H9 (cell line): ENCODE results near the gene RALY. TPM values are rescaled to one million over a fixed set of nuclear protein-coding genes. Genes with fewer than 3 reads are reported as not detected.

Experiments
- DNase-seq: peaks from one replicate; pipeline ENCODE4 v3.0.0-alpha.2; 2017
- H2AFZ ChIP-seq: one replicate; pipeline ENCODE4 v1.6.1; 2013; ENCODE audit warnings: mild to moderate bottlenecking, low read length, control low read depth, moderate library complexity
- H2AK5ac ChIP-seq: 2 replicates; pipeline ENCODE4 v1.6.1; 2013; ENCODE audit warnings: low read length, control low read depth, mixed read lengths; ENCODE audit not compliant: insufficient read length
- H2BK120ac ChIP-seq: one replicate; pipeline ENCODE4 v1.6.1; 2013; ENCODE audit warnings: low read depth, mild to moderate bottlenecking, low read length, control low read depth, inconsistent platforms; ENCODE audit not compliant: poor library complexity, severe bottlenecking
- H2BK12ac ChIP-seq: 2 replicates; pipeline ENCODE4 v1.6.1; 2013; ENCODE audit warnings: low read length, control low read depth, mixed read lengths, low read depth; ENCODE audit not compliant: insufficient read length
- H2BK15ac ChIP-seq: 2 replicates; pipeline ENCODE4 v1.6.1; 2013; ENCODE audit warnings: low read depth, low read length, control low read depth
- H2BK20ac ChIP-seq: one replicate; pipeline ENCODE4 v1.6.1; 2013; ENCODE audit warnings: low read depth, mild to moderate bottlenecking, low read length, control low read depth, inconsistent platforms; ENCODE audit not compliant: poor library complexity, severe bottlenecking
- H2BK5ac ChIP-seq: 2 replicates; pipeline ENCODE4 v1.6.1; 2013; ENCODE audit warnings: low read length, control low read depth, mixed read lengths; ENCODE audit not compliant: insufficient read length
- H3K14ac ChIP-seq: 2 replicates; pipeline ENCODE4 v1.6.1; 2013; ENCODE audit warnings: low read length, control low read depth; ENCODE audit not compliant: insufficient read depth
- H3K18ac ChIP-seq: 2 replicates; pipeline ENCODE4 v1.6.1; 2013; ENCODE audit warnings: low read depth, mild to moderate bottlenecking, mixed read lengths, low read length, control low read depth; ENCODE audit not compliant: insufficient read length
- H3K23ac ChIP-seq: 2 replicates; pipeline ENCODE4 v1.6.1; 2013; ENCODE audit warnings: low read length, control low read depth, mixed read lengths, low read depth; ENCODE audit not compliant: insufficient read length
- H3K23me2 ChIP-seq: 2 replicates; pipeline ENCODE4 v1.6.1; 2013; ENCODE audit warnings: low read depth, mild to moderate bottlenecking, mixed read lengths, low read length, control low read depth; ENCODE audit not compliant: insufficient read length, poor library complexity, severe bottlenecking
- H3K27ac ChIP-seq: 2 replicates; pipeline ENCODE4 v1.5.1; 2013; ENCODE audit warnings: low read length, control low read depth, mixed read lengths, low read depth; ENCODE audit not compliant: insufficient read length
- H3K27me3 ChIP-seq: 2 replicates; pipeline ENCODE4 v1.6.1; 2013; ENCODE audit warnings: low read length, control low read depth, inconsistent platforms; ENCODE audit not compliant: insufficient read depth
- H3K4ac ChIP-seq: 2 replicates; pipeline ENCODE4 v1.6.1; 2013; ENCODE audit warnings: low read depth, mild to moderate bottlenecking, control low read depth, inconsistent platforms, low read length, moderate library complexity
- H3K4me1 ChIP-seq: 2 replicates; pipeline ENCODE4 v1.6.1; 2013; ENCODE audit warnings: low read length, control low read depth, inconsistent platforms; ENCODE audit not compliant: insufficient read depth
- H3K4me2 ChIP-seq: 2 replicates; pipeline ENCODE4 v1.6.1; 2013; ENCODE audit warnings: low read length, control low read depth, mixed read lengths; ENCODE audit not compliant: insufficient read length, insufficient read depth
- H3K56ac ChIP-seq: 2 replicates; pipeline ENCODE4 v1.6.1; 2013; ENCODE audit warnings: low read depth, mild to moderate bottlenecking, mixed read lengths, low read length, control low read depth; ENCODE audit not compliant: insufficient read length
- H3K79me1 ChIP-seq: 2 replicates; pipeline ENCODE4 v1.6.1; 2013; ENCODE audit warnings: low read depth, mild to moderate bottlenecking, moderate library complexity, low read length, control low read depth, inconsistent platforms; ENCODE audit not compliant: insufficient read depth, poor library complexity, severe bottlenecking
- H3K79me2 ChIP-seq: 2 replicates; pipeline ENCODE4 v1.6.1; 2013; ENCODE audit warnings: low read length, control low read depth, inconsistent platforms; ENCODE audit not compliant: insufficient read depth
- H3K9ac ChIP-seq: 2 replicates; pipeline ENCODE4 v1.6.1; 2013; ENCODE audit warnings: low read length, control low read depth, mixed read lengths; ENCODE audit not compliant: insufficient read length; ENCODE audit errors: extremely low read depth
- H3K9me3 ChIP-seq: one replicate; pipeline ENCODE4 v1.6.1; 2013; ENCODE audit warnings: low read depth, low read length, inconsistent platforms; ENCODE audit not compliant: control insufficient read depth
- H3T11ph ChIP-seq: one replicate; pipeline ENCODE4 v1.6.1; 2013; ENCODE audit warnings: mild to moderate bottlenecking, low read length, control low read depth, inconsistent platforms
- H4K20me1 ChIP-seq: one replicate; pipeline ENCODE4 v1.6.1; 2013; ENCODE audit not compliant: control insufficient read depth, insufficient read length, insufficient read depth
- H4K5ac ChIP-seq: 2 replicates; pipeline ENCODE4 v1.6.1; 2013; ENCODE audit warnings: low read depth, mild to moderate bottlenecking, mixed read lengths, low read length, control low read depth; ENCODE audit not compliant: insufficient read length
- H4K8ac ChIP-seq: replicated peaks from 2 replicates; pipeline ENCODE4 v1.6.1; 2013; ENCODE audit warnings: low read length, control low read depth, mixed read lengths, low read depth; ENCODE audit not compliant: insufficient read length
- H4K91ac ChIP-seq: 2 replicates; pipeline ENCODE4 v1.6.1; 2013; ENCODE audit warnings: low read depth, mild to moderate bottlenecking, moderate library complexity, mixed read lengths, low read length, control low read depth; ENCODE audit not compliant: insufficient read length
- H3K27ac Mint-ChIP-seq, 3 experiments: 2 replicates in 2 of 3; 3 replicates in 1 of 3; pipeline ENCODE4 v1.8.0; 2020 to 2021; ENCODE audit warnings: mixed read lengths in 3 of 3, mild to moderate bottlenecking in 1 of 3, moderate library complexity in 1 of 3
- H3K27me3 Mint-ChIP-seq: 2 replicates; pipeline ENCODE4 v1.8.0; 2021; ENCODE audit warnings: low read depth, mild to moderate bottlenecking, moderate library complexity, mixed read lengths
- H3K36me3 Mint-ChIP-seq, 3 experiments: 2 replicates in 2 of 3; 3 replicates in 1 of 3; pipeline ENCODE4 v1.8.0; 2020 to 2021; ENCODE audit warnings: low read depth in 3 of 3, mixed read lengths in 3 of 3; ENCODE audit not compliant: insufficient read depth in 1 of 3
- H3K4me1 Mint-ChIP-seq, 2 experiments: 2 replicates each; pipeline ENCODE4 v1.8.0; 2020; ENCODE audit warnings: mixed read lengths in 2 of 2
- H3K4me3 Mint-ChIP-seq, 2 experiments: 2 replicates in 1 of 2; 3 replicates in 1 of 2; pipeline ENCODE4 v1.8.0; 2020 to 2021; ENCODE audit warnings: mild to moderate bottlenecking in 2 of 2, mixed read lengths in 2 of 2, moderate library complexity in 1 of 2
- H3K9me3 Mint-ChIP-seq, 2 experiments: 2 replicates in 1 of 2; 3 replicates in 1 of 2; pipeline ENCODE4 v1.8.0; 2020; ENCODE audit warnings: mild to moderate bottlenecking in 2 of 2, mixed read lengths in 2 of 2, moderate library complexity in 1 of 2
- WGBS: extraction: QIAGEN DNeasy Blood & Tissue Kit; methylation state at CpG from one replicate; pipeline ENCODE4 v1.1.7; 2013; ENCODE audit warnings: missing lambda C conversion rate, low lambda C conversion rate, mixed read lengths; ENCODE audit not compliant: insufficient read length; ENCODE audit errors: extremely low coverage; 5-methylcytosine and 5-hydroxymethylcytosine counted together
- total RNA-seq: library from RNA; stranded (reverse); gene quantifications from 2 replicates; pipeline ENCODE4 v1.2.1, GENCODE V29; 2021
- TF ChIP-seq, protein P1 (sequence below): fragments of 200-600 bp; sonication (generic); conservative IDR thresholded peaks from 3 replicates; pipeline ENCODE4 v1.8.0; 2021; ENCODE audit warnings: antibody characterized with exemption, mild to moderate bottlenecking

RALY gene
- total RNA-seq, 1 experiment from 2014 or later, result 199 TPM

DNA sequence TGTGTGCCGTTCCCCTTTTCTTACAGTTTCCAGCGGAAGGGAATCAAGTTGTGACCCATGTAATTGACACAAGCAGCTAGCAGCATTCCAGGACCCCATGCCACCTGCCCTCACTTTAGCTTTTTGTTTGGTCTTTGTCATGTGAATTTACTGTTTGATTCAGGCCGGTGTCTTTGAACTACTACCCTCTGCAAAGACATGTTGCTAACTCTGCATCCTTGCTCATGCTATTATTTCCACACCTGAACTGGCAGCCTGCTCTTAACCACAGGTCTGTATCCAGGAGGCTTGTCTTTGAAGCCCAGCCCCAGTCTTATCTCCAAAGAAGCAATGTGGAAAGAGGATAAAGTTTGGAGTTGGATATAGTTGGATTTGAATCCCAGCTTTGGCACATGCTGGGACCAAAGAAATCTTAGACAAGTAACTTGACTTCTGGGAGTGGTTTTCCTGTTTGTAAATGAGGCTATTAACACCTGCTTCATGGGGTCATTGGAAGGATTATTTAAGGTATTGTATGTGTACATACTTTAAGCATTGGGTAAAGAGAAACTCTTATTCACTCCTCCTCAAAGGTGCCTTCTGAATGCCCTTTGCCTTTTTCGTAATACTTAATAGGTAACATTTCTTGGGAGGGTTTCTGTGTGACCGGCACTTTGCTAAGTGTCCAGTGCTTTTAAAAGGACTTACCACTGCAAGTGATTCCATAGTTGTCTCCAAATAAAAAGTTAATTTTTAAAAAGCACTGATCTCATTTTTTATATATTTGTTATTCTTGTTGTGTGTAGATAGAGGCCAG lies 52.4 kb downstream of the RALY start:
- Histone ChIP-seq H2AFZ (no peak overlapping the region), H3K14ac (no peak overlapping the region), H3K79me2 (peaks cover 2% of the 10 kb centered on the region; the same call in 1 of the 2 replicates), H2BK12ac (no peak overlapping the region), H2BK5ac (no peak overlapping the region), H4K20me1 (no peaks in the 10 kb centered on the region), H3K23ac (no peak overlapping the region), H3T11ph (no peak overlapping the region), H3K23me2 (no peaks in the 10 kb centered on the region), H3K9me3 (no peaks in the 10 kb centered on the region), H3K27me3 (no peaks in the 10 kb centered on the region), H3K9ac (no peak overlapping the region), H3K4ac (no peak overlapping the region), H4K8ac (no peak overlapping the region), H2BK15ac (no peak overlapping the region), H2AK5ac (no peak overlapping the region), H3K4me1 (peaks cover 11% of the 10 kb centered on the region), H3K4me2 (no peak overlapping the region), H3K27ac (no peak overlapping the region), H3K79me1 (peaks cover 10% of the 10 kb centered on the region), H4K91ac (no peak overlapping the region), H2BK20ac (no peak overlapping the region), H2BK120ac (no peak overlapping the region), H3K56ac (no peak overlapping the region), H3K18ac (no peak overlapping the region), H4K5ac (no peak overlapping the region)
- peaks cover 0 to 2% (median 0%) of the 10 kb centered on the region in 3 experiments; a peak in 5 of 7 replicates for H3K36me3 Mint-ChIP-seq
- H3K4me1 Mint-ChIP-seq, result peaks cover 40 to 43% of the 10 kb centered on the region in 2 experiments
- DNase-seq, result peak; percentile 59
- no peaks in the 10 kb centered on the region for H3K9me3 Mint-ChIP-seq
- H3K27me3 Mint-ChIP-seq, result no peaks in the 10 kb centered on the region
- WGBS, result no CpG with 5 or more reads among the region's 5 CpGs
- TF ChIP-seq, protein P1, sequence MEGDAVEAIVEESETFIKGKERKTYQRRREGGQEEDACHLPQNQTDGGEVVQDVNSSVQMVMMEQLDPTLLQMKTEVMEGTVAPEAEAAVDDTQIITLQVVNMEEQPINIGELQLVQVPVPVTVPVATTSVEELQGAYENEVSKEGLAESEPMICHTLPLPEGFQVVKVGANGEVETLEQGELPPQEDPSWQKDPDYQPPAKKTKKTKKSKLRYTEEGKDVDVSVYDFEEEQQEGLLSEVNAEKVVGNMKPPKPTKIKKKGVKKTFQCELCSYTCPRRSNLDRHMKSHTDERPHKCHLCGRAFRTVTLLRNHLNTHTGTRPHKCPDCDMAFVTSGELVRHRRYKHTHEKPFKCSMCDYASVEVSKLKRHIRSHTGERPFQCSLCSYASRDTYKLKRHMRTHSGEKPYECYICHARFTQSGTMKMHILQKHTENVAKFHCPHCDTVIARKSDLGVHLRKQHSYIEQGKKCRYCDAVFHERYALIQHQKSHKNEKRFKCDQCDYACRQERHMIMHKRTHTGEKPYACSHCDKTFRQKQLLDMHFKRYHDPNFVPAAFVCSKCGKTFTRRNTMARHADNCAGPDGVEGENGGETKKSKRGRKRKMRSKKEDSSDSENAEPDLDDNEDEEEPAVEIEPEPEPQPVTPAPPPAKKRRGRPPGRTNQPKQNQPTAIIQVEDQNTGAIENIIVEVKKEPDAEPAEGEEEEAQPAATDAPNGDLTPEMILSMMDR, result no peak
- peak overlapping the region in 1 of 2 experiments; percentile 21; a peak in 4 of 5 replicates for H3K4me3 Mint-ChIP-seq
- H3K27ac Mint-ChIP-seq, result peak overlapping the region in 2 of 3 experiments; percentile 2 to 9; a peak in 2 of 7 replicates
